B cell (primary cell): ENCODE results near the gene NAV2.

Experiments
- EZH2 ChIP-seq: IDR thresholded peaks from 2 replicates; pipeline ENCODE4 v1.6.1; 2012; ENCODE audit warnings: borderline replicate concordance, low read depth, mild to moderate bottlenecking, moderate library complexity, low read length; ENCODE audit not compliant: insufficient read depth, poor library complexity, severe bottlenecking
- TF ChIP-seq, protein P1 (sequence below): fragments of 200-600 bp; IDR thresholded peaks from one replicate; pipeline ENCODE4 v1.8.0; 2022; ENCODE audit warnings: antibody characterized with exemption, mild to moderate bottlenecking

DNA sequence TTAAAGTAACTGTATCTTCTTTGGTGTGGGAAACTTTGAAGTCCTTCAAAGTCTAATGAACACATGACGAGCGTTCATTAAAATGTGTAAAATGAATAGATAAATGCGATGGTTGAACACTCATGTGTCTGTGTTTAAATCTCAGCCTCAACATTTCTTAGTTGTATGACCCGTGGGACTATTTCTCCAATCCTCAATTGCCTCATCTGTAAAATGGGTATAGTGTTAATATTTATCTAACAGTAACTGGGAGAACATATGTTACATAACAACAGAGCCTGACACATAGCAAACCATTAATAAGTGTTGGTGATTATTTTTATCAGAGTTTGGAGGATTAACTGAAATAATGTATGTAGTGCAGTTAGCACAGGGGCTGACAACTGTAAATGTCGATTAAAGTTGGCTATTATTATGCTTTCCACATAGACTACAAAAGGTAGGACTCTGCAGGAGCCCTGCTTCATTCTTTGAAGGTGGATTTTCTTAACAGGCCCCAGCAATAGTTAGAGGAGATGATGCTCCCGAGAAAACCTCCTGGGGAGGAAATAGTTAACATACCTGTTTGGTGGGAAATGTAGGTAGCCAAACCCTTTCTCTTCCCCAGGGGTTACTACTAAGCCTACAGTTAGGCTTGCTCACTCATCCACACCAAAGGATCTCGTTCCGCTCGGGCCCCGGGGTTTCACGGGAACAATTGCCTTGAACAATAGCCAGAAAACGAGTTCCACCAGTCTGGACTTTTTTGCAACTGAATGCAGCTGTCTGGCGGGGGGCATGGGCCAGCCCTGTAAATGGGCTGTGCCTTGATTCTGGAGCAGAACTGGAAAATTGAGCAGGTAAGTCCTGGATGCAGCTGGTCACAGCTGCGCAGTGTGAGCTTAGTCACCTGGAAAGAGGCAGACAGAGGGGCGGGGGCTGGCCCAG, 314.3 kb downstream of the NAV2 start:
- TF ChIP-seq, protein P1, sequence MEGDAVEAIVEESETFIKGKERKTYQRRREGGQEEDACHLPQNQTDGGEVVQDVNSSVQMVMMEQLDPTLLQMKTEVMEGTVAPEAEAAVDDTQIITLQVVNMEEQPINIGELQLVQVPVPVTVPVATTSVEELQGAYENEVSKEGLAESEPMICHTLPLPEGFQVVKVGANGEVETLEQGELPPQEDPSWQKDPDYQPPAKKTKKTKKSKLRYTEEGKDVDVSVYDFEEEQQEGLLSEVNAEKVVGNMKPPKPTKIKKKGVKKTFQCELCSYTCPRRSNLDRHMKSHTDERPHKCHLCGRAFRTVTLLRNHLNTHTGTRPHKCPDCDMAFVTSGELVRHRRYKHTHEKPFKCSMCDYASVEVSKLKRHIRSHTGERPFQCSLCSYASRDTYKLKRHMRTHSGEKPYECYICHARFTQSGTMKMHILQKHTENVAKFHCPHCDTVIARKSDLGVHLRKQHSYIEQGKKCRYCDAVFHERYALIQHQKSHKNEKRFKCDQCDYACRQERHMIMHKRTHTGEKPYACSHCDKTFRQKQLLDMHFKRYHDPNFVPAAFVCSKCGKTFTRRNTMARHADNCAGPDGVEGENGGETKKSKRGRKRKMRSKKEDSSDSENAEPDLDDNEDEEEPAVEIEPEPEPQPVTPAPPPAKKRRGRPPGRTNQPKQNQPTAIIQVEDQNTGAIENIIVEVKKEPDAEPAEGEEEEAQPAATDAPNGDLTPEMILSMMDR: no peak
- no peak for TF ChIP-seq EZH2
